HG03039 (cell line): ENCODE data around the gene TSFM.

Source experiments
- ATAC-seq: cut with Tn5 transposase; IDR thresholded peaks from one replicate; pipeline ENCODE4 v1.9.1; 2021; ENCODE audit warnings: mild to moderate bottlenecking, moderate library complexity; ENCODE audit not compliant: unreplicated experiment

Gene TSFM

GRCh38 chr12:57832966-57833365 lies 50.4 kb downstream of the TSFM start:
- ATAC-seq: no peak

- ATAC-seq: no peak
Observed at GRCh38 chr12:57833672-57834071, 51.1 kb downstream of the TSFM start.

GRCh38 chr12:57834086-57834876 lies 51.7 kb downstream of the TSFM start:
- ATAC-seq: no peak

GRCh38 chr12:57835366-57836288 lies 53.0 kb downstream of the TSFM start:
- ATAC-seq: no peak

- ATAC-seq: no peak
Observed at GRCh38 chr12:57836442-57837375, 54.1 kb downstream of the TSFM start.

GRCh38 chr12:57837864-57838562 lies 55.4 kb downstream of the TSFM start:
- no peak for ATAC-seq

GRCh38 chr12:57838594-57839302 lies 56.2 kb downstream of the TSFM start:
- ATAC-seq: no peak

- ATAC-seq: no peak
Observed at GRCh38 chr12:57839996-57840395, 57.4 kb downstream of the TSFM start.

GRCh38 chr12:57840726-57841125 lies 58.1 kb downstream of the TSFM start:
- ATAC-seq: no peak

GRCh38 chr12:57841445-57841844 lies 58.9 kb downstream of the TSFM start:
- ATAC-seq: no peak

- no peak for ATAC-seq
Observed at GRCh38 chr12:57842342-57843294, 60.0 kb downstream of the TSFM start.

- ATAC-seq: peak; percentile 14
Observed at GRCh38 chr12:57844709-57845477, 62.3 kb downstream of the TSFM start.

- ATAC-seq: peak; percentile 19
Observed at GRCh38 chr12:57845478-57846284, 63.1 kb downstream of the TSFM start.

GRCh38 chr12:57846285-57846576 lies 63.6 kb downstream of the TSFM start:
- ATAC-seq: peak; percentile 8

- ATAC-seq: peak; percentile 41
Observed at GRCh38 chr12:57846577-57847319, 64.2 kb downstream of the TSFM start, which contains the start of gene CTDSP2. Gene CTDSP2 (minus strand): TSS chr12:57846729. CDS start chr12:57846435, 294 bp downstream.
